Right hindlimb (tissue), 1 donor: ENCODE results near the gene SLC35G2.
"Not testable (repeated sequence)": the region's sequence is repeated elsewhere in the genome, so short reads cannot be mapped to it uniquely, and the experiment has no call there.

Experiments used
- DNase-seq: peaks from one replicate; pipeline ENCODE4 v3.0.0-alpha.2; 2018

Gene SLC35G2

DNA sequence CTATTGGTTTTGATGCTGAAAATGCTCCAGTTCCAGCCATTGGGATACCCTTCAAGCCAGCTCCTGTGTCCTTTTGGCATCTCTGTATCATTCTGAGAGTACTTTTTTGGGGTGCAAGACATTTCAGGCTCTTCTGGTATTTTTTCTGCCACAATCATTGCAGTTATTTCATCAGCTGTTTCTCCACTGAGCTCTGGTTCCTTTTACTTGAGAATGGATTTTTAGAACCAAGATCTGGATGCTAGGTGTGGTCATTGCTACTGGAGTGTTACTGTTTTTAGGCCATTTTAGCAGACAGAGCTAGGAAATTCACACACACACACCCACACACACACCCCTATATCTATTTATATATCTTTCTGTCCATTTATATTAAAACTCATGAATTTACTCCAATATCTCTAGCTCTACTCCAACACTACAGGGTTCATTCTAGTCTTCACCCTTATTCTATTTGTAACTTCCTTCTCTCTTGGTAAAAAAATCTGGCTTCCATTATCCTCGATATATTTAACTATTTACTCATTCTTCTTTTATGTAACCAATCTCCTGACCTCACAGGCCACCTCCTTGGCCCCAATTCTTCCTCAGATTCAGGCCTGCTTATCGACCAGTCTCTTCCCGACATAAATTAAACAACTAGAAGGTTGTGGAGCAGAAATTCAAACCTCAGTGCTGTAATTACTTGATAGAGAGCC is 17.0 kb downstream of the SLC35G2 start:
- DNase-seq, result no peak

GRCh38 chr3:136836511-136837156 is 17.7 kb downstream of the SLC35G2 start:
- DNase-seq, result no peak

- DNase-seq, result no peak
These were observed 20.0 kb downstream of the SLC35G2 start for GRCh38 chr3:136838641-136839555.

- no peak for DNase-seq
These were observed 20.6 kb downstream of the SLC35G2 start for GRCh38 chr3:136839556-136839931.

DNA sequence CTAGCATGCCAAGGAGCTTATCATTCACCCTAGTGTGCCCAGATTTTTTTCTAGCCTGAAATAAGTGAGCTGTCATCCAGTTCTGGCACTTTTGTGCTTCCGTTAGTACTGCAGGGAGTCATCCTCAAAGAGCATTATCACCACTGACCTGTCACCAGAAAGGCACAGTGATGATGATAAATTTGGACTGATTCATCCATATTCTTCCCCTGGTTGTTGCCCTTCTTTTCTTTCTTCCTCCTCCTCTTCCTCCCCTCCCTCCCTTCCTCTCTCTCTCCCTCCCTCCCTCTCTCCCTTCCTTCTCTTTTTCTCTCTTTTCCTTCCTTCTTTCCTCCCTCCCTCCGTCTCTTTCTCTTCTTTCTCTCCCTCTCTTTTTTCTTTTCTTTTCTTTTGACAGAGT is 21.3 kb downstream of the SLC35G2 start:
- no peak for DNase-seq

GRCh38 chr3:136842294-136842693 is 23.4 kb downstream of the SLC35G2 start:
- no peak for DNase-seq

DNA sequence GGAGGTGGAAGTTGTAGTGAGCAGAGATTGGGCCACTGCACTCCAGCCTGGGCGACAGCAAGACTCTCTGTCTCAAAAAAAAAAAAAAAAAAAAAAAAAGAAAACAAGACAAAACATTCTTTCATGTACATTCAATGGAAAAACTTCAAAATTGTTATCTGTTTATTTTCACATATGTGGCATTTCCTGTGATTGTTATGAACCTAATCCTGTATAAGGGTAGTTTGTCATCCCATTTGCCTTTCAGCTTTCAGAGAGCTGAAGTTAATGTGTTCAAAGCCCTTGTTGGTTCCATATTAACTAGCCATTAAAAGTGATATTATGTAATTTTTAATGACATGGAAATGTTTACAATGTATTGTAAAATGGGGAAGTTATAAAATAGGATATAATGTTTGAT is 25.8 kb downstream of the SLC35G2 start:
- no peak for DNase-seq

DNA sequence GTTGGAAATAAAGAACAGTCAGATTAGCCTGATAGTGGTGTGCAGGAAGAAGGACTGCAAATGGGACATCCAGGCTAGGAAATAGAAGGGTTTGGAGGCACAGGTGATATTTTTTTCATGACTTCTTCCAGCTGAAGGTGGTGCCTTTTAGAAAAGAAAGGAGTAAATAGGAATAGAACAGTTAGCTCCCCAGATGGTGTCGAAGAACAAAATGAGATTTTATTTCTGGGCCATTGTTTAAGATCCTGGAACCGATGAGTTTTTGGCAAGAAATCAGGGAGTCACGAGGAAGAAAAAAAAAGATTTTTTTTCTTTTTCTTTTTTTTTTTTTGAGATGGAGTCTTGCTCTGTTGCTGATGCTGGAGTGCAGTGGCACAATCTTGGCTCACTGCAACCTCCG is 33.3 kb downstream of the SLC35G2 start:
- no peak for DNase-seq

DNA sequence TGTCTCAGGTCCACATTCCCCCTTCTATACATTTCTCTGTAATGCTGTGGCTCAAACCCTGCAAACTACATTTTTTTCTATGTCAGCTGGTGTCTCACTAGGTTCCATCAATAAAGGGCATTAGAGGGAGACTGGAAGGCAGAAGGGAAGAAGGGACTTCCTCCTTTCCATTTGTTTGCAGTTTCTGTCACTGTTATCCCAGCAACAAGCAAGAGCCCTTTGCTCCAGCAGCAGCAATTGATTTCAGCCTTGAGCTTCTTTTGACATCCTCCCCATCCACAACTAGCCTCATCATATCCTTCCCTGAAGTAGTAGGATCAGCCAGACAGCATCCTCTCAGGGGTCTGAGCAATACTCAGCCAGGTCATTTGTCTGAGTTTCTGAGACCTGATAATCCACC is 37.7 kb downstream of the SLC35G2 start:
- no peak for DNase-seq

DNA sequence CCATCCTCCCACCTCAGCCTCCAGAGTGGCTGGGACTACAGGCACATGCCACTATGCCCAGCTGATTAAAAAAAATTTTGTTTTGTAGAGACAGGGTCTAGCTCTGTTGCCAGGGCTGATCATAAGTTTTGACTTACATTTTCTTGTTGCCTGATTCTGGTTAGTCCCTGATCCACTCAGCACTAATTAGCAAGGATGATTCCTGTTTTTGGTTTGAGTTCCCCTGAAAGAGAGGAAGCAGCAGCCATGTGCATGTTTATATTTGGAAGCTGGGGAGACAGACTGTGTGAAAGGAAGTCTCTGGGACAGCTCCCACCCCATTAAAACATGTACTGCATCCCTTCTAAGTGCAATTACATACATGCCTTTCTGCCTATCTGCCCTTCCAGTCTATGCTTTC is 39.5 kb downstream of the SLC35G2 start:
- no peak for DNase-seq

DNA sequence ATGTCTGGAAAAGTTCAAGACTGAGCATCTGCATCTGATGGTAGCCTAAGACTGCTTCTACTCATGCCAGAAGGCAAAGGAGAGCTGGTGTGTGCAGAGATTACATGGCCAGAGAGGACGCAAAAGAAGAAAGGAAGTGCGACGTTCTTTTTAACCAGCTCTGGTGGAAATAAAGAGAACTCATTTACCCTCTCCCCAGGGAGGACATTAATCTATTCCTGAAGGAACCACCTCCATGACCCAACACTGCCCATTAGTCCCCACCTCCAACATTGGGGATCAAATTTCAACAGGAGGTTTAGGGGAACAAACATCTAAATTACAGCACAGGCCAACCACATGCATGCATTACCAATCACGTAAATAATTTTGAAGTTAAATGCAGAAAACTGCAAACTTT is 41.6 kb downstream of the SLC35G2 start:
- DNase-seq, result no peak

- DNase-seq, result peak; percentile 99
These were observed 43.1 kb downstream of the SLC35G2 start, which contains the start of gene NCK1 for GRCh38 chr3:136861890-136862616. Gene NCK1, plus strand, starts transcription at chr3:136862208. Its CDS starts 65,794 bp downstream, at chr3:136928002.

DNA sequence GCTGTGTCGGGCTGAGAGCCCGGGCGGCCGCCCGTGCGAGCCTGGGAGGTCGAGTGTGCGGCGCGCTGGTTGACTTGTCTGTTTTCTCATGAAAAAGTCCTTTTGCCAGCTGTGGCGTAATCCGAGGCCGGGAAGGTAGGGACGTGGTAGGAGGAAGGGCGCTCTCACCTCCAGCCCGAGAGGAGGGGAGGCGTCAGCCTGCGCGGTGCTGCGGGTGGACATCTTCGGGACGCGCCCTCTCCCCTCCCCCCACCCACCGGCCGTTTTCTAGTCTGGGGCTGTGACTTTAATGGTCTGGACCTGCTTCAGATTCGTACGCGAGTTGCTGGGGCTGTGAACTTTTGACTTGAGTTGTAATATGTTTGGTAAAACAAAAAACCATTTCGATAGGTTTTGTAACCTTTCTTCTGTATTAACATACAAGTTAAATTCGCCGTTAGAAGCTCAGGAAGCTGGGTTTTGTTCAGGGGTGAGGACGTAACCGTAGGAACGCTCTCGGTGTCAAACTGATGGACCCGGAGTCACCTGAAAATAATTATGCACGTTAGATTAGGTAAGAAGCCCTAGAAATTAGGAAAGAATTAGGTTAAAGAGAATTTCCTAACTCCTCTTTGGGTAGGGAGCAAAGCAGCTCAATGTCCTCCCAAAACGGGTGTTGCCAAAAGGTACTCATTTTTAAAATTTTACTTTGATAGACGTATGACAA is 43.8 kb downstream of the SLC35G2 start:
- peak; percentile 76 for DNase-seq

DNA sequence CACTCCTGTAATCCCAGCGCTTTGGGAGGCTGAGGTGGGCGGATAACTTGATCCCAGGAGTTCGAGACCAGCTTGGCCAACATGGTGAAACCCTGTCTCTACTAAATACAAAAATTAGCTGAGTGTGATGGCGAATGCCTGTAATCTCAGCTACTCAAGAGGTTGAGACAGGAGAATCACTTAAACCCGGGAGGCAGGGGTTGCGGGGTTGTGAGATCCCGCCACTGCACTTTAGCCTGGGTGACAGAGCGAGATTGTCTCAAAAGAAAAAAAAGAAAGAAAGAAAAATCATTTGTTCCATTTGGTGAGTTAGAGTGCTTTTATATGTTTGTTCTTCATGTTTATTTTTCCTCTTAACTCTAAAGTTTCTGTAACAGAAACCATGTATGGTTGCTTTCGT is 50.4 kb downstream of the SLC35G2 start:
- DNase-seq, result no peak

GRCh38 chr3:136872258-136872657 is 53.3 kb downstream of the SLC35G2 start:
- not testable (repeated sequence) for DNase-seq

DNA sequence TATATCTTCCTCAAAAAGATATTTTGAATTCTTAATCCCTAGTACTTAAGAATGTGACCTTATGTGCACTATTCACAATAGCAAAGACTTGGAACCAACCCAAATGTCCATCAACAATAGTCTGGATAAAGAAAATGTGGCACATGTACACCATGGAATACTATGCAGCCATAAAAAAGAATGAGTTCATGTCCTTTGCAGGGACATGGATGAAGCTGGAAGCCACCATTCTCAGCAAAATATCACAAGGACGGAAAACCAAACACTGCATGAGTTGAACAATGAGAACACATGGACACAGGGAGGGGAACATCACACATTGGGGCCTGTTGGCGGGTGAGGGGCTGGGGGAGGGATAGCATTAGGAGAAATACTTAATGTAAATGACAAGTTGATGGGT is 60.6 kb downstream of the SLC35G2 start:
- not testable (repeated sequence) for DNase-seq

DNA sequence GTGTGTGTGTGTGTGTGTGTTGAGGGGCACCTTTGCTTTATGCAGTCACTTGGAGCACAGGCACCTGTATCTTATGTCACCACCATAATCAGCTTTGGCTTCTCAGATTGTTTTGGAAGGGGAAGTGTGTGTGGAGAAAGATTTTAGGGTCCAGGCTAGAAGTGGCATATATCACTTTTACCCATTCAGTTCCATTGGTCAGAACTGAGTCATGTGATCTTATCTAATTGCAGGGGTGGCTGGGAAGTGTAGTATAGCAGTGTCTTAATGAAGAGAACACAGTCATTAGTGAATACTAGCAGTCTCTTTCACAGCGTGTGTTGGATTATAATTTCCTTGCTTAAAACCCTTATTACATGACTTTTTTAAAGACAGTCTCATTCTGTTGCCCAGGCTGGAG is 63.6 kb downstream of the SLC35G2 start:
- no peak for DNase-seq

- DNase-seq, result no peak
These were observed 65.2 kb downstream of the SLC35G2 start for GRCh38 chr3:136883967-136884720.

GRCh38 chr3:136885357-136886213 is 66.7 kb downstream of the SLC35G2 start:
- DNase-seq, result no peak

GRCh38 chr3:136889947-136890346 is 71.0 kb downstream of the SLC35G2 start:
- no peak for DNase-seq
